Measurements from ENCODE around the gene MYL2.

GRCh38 chr12:110874781-110875180 is 45.6 kb downstream of the MYL2 start:
- TF ChIP-seq ELF4 (CRISPR knock-in tag; IDR thresholded peaks at IDR 0.05), result no peak
- TF ChIP-seq CTCF (IDR thresholded peaks at IDR 0.05 in 2 of 3, conservative IDR thresholded peaks at IDR 0.05 in 1 of 3; ENCODE audit: insufficient read depth in 2 of 3, low read depth in 1 of 3, low read length in 3 of 3), result no peak
